ENCODE measurements around the gene DOCK9. TPM values are rescaled to one million over a fixed set of nuclear protein-coding genes. Genes with fewer than 3 reads are reported as not detected.

Gene DOCK9
- polyA plus RNA-seq, 3 donors = 50.0 to 58.0 (median 56.7) TPM

DNA sequence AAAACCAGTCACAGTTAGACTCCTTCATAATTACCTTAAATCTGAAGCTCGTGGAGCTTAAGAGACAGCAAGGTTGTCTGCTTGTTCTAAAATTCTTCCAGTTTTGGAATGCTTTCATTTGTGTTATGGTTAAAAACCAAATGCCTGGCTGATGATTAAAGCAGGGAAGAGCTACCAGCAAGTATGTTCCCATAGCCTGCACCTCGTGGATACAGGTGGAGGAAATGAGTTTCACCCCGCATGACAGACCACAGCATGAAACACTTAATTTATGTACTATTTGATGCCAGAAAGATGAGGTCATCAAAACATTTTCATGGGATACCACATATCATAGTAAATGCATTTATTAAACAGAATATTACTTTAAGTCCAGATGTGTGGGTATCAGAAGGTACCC is 416 bp upstream of the DOCK9 start:
- DNase-seq = no peak

- DNase-seq = no peak
Measured at GRCh38 chr13:98976941-98977340, 923 bp downstream of the DOCK9 start.

- DNase-seq = no peak
Measured at GRCh38 chr13:98976338-98976737, 1.5 kb downstream of the DOCK9 start.

DNA sequence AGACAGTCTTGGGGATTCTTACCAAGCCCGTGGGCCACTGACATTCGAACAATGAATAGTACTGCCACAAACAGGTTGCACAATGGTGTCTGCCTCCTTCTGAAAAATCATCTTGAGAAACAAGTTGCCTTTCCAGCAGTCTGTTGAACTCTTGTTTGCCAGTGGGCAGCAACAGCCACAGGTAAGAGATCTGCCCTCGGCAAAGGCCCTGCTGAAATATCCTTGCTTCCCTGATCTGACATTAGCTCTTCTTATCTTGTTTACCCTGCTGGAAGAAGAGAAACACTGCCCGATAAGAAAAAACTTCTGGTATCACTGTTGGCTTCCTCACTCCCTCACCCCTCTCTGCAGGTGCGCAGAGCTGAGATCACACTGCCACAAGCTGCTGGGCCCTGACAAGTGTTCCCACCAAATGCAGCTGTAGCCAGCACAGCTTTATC is 2.0 kb downstream of the DOCK9 start:
- DNase-seq = no peak

DNA sequence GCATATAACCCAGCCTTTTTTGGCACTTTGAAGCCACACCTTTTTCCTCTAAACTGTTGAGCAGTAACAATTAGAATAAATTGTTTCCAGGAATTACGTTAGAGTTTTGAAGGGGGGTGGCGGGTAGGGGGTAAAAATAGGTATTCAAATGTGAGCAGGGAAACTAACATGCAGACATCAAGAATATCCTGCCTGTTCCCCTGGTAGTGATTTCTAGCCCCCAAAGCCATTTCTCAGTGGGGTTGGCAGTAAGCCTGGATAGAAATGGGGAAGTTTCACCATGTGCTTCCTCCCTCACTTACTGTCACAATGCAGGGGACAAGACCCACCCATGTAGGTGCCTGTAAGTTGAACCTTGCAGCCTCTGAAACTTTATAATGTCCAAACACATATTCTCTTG is 3.8 kb downstream of the DOCK9 start:
- no peak for DNase-seq

DNA sequence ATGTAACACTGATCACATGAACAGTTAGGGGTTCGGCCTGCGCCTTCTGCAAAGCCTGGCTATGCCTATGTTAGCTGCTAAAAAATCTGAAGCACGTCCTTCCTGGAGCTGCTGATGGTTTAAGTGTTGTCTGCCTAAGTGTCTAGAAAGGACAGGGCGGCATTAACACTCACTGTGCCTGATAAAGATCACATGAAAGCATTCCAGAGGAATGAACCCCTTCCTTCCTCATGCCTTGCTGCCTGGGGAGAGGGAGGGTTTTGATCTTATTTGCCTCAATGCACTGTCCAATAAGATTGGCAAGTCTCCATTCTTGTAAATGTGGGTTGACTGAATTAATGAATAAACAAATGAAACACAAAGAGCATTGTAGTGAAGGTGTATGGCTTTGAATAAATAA is 5.2 kb downstream of the DOCK9 start:
- no peak for DNase-seq

DNA sequence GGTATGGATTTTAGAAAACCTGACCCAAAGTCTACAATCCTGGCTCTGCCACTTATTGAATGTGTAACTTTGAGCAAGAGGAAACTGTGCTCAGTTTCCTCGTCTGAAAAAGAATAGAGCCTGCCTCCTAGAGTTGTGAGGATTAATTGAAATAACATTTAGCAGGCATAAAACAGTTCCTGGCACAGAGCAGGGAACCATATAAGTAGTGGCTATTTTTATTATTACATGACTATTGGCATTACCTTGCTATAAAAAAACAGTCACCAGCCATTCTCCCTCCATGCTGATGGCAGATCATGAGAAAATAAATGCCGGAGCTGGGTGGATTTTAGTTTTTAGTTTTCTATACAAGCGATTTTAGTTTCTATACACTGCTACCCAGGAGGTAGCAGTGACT is 5.8 kb downstream of the DOCK9 start:
- no peak for DNase-seq

GRCh38 chr13:98970330-98970729 is 7.5 kb downstream of the DOCK9 start:
- no peak for DNase-seq

DNA sequence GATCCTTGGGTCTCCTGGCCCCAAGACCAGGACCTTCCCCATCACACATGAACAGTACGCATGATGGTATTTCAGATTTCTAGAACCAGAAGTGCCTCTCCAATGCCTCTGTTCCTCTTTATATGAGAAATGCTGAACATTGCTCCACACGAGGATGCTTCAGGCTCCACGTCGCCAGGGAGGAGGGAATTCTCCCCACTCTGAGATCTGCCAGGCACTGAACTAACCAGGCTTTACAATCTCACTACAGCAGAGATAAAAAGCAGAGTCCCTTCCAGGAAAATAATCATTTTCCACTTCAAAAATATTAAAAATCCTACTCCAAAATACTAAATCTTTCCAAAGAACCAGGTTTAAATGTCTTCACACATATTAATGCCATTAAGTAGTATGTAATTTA is 10.4 kb downstream of the DOCK9 start:
- DNase-seq = no peak

- DNase-seq = no peak
Measured at GRCh38 chr13:98966019-98966418, 11.8 kb downstream of the DOCK9 start.

DNA sequence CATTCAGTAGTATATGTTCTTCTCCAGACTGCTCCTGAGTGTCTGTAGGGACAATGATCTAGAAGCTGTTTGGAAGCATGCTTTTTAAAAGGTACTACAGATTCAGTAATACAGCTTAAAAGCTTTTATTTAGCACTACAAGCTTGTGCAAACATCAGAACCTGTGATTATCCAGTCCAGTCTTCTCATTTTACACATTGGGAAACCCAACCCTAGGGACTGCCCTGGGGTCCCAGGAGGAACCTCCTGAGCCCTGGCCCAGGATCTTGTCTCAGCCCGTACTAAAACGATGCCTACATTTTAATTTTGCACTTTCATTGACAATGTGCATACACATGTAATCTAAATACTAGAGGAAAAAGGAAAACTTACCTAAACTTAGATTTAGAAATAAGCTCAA is 12.5 kb downstream of the DOCK9 start:
- DNase-seq = no peak

GRCh38 chr13:98963917-98964316 is 13.9 kb downstream of the DOCK9 start:
- DNase-seq = no peak

GRCh38 chr13:98962901-98963590 is 14.8 kb downstream of the DOCK9 start:
- no peak for DNase-seq

GRCh38 chr13:98961503-98962105 is 16.3 kb downstream of the DOCK9 start:
- DNase-seq = no peak

GRCh38 chr13:98960606-98961502 is 17.0 kb downstream of the DOCK9 start:
- DNase-seq = no peak

DNA sequence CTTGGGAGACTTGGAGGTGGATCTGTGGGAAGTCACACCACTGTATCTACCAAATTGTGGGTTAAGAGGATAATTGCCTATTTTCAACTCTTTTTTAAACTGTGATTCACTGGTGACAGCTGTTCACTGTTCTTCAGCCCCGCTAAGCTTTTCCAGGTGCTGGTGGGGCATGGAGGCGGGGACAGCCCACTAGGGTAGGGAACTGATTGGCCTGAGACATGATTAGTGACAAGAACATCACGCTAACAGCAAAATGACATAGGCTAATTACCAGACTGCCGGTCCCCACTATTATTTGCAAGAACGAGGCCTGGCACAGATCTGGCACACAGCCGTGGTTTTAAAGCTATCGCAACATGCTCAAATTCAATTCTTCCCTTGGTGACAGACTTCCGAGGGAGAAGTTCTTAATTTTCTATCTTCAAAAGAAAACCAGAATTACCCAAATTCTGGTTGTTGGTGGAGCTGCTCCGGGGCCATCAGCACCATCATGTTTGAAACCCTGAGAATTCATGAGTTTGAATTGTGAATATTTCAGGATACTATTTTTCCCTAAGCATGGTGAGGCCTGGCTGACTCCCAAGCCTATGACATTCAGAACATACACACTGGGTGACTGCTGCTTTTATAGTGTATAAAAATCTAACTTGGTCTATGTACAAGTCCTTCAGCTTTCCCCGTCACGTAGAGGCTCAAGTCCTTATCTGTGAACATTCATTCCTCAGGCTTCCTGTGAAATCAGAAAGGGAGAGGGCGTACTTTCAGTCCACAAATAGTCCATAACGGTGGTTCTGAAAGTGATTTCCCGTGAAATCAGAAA is 17.9 kb downstream of the DOCK9 start:
- DNase-seq = no peak

DNA sequence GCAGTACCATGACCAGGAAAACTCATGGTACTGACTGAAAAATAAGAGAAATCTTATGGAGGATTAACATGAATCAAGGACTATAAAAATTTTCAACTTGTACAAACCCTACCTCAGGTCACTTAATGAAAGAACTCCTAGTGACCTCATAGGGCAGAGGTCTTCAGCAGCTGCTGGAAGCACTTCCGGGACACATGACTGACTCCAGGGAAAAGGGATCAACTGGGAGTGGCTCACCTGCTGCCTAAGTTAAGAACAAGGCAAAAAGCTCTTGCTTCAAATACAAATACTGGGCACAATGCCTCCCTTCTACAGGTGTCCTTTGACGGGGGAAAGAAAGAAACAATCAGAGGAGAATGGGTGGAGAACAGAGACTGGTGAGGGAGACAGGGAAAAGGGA is 18.6 kb downstream of the DOCK9 start:
- DNase-seq = no peak

DNA sequence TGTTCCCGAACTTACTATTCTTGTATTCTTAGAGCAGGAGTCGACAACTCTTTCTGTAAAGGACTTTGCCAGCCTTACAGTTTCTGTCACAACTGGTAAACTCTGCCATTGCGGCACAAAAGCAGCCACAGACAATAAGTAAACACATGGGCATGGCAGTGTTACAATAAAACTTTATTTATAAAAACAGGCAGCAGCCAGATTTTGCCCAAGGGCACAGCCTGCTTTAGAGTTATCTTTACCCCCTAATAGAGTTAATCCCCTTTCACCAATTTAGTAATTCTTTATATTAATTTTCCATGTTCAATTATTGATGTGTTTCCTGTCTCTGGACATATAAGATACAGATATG is 19.4 kb downstream of the DOCK9 start:
- no peak for DNase-seq

DNA sequence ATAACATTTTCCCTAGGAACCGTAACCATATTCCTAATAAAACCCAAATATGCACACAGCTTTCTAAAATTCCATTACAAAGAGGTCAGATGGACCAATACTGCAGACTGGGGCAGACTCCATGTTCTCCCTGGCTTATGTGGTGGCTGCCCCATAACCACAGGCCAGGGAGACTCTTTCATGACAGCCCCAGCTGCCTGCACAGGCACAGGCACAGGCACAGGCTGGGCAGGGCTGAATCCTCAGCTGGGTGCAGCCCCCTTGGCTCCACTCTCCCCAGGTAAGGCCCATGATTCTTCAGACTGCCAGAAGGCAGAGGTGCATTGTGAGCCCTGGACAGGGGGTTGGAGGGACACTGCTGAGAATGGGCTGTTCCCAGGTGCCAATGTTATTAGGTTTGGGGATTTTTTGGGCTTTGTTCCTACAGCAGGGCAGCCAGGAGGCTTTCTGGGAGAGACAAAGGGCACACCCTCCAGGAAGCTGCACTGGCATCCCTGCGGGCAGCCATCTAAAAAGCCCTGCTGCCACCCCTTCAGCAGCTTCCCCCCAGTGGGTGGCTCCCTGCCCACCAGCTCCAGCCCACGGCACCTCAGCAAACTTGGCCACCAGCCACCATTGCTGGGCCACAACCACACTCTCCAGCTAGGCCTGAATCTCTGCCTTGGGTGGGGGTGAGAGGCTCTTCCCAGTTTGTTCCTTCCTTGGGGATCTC is 20.0 kb downstream of the DOCK9 start:
- no peak for DNase-seq

DNA sequence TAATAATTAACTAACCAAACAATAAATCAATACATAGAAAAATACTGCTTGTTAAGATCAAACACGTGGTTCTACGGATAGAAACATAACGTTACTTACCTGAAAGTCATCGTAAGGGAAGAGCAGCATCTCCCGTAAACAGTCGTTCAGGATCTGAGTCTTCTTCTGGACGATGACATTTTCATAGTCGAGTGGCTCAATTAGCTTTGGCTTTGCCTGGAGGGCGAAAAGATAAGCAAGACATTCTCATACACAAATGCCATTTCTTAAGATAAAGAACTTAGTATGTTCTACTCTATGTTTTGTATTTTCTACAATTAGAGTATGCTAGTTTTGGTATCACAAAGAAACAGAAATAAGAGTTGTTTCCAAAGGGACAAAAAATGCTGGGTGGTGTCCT is 22.5 kb downstream of the DOCK9 start:
- no peak for DNase-seq

GRCh38 chr13:98954313-98954712 is 23.6 kb downstream of the DOCK9 start:
- DNase-seq = no peak

DNA sequence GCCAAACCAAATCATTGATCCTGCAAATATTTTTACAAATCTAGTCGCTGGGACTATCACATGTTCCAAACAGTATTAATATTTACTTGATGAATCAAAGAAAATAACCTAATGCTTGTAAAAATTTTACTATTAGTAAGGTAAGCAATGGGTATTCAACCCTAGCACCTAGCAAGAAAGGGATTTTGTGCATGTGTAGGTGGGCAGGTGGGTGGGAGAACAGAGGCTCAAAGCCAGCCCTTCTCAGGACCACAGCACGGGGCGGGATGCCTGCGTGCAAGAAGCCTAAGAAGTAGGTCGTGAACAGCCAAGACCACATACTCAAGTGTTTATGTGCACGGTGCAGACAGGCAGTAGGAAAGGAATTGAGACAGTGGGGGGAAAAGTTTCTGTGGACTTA is 26.6 kb downstream of the DOCK9 start:
- DNase-seq = no peak

All from renal pelvis (tissue), 4 donors.